Nephron (organoid): Measurements from ENCODE around the gene IPO9.

ENCODE experiments used
- H3K27ac Mint-ChIP-seq, 3 experiments: 2 replicates each; pipeline ENCODE4 v1.8.0; 2020; ENCODE audit warnings: mixed read lengths in 3 of 3, mild to moderate bottlenecking in 2 of 3, moderate library complexity in 1 of 3
- H3K27me3 Mint-ChIP-seq: 2 replicates; pipeline ENCODE4 v1.8.0; 2021; ENCODE audit warnings: low read depth, mild to moderate bottlenecking, moderate library complexity, mixed read lengths
- H3K36me3 Mint-ChIP-seq: 2 replicates; pipeline ENCODE4 v1.8.0; 2020; ENCODE audit warnings: low read depth, mixed read lengths
- H3K4me1 Mint-ChIP-seq: 2 replicates; pipeline ENCODE4 v1.8.0; 2020; ENCODE audit warnings: mixed read lengths
- H3K4me3 Mint-ChIP-seq, 3 experiments: 2 replicates each; pipeline ENCODE4 v1.8.0; 2020; ENCODE audit warnings: mild to moderate bottlenecking in 3 of 3, mixed read lengths in 3 of 3, moderate library complexity in 2 of 3
- H3K9me3 Mint-ChIP-seq: 2 replicates; pipeline ENCODE4 v1.8.0; 2020; ENCODE audit warnings: mixed read lengths
- TF ChIP-seq, protein P1 (sequence below), 3 experiments: fragments of 200-600 bp; sonication (generic); IDR thresholded peaks; one replicate each; pipeline ENCODE4 v1.5.0; 2021; ENCODE audit warnings: antibody characterized with exemption in 3 of 3; ENCODE audit not compliant: unreplicated experiment in 3 of 3

IPO9 gene

DNA sequence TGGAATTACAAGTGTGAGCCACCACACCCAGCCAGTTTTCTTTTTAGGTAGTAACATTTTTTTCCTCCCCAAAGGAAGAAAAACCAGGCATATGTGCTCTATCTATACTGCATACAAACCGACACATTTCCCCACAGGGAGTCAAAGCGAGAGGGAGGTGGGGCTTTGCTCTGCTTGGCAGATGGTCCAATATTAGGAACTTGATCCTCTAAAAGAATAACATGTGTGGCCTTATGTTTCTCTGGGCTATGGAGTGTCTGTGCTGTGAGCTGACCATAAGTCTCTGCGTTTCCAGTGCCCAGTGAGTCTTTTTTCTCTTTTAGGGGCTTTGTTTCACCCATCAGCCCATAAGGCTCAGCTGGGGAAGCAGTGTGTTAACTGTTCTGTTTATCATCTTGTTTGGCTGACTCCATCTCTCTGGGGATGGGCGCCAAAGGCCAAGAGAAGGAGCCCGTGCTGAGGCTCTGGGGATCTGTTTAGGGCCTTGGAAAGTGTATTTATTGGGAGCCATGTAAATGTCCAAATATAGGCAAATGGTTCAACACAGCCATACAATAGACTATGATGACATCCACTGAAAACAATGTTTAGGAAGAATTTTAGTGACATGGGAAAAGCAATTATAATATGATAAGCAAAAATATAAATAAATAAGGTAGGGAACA lies 97.2 kb downstream of the IPO9 start:
- TF ChIP-seq, protein P1, sequence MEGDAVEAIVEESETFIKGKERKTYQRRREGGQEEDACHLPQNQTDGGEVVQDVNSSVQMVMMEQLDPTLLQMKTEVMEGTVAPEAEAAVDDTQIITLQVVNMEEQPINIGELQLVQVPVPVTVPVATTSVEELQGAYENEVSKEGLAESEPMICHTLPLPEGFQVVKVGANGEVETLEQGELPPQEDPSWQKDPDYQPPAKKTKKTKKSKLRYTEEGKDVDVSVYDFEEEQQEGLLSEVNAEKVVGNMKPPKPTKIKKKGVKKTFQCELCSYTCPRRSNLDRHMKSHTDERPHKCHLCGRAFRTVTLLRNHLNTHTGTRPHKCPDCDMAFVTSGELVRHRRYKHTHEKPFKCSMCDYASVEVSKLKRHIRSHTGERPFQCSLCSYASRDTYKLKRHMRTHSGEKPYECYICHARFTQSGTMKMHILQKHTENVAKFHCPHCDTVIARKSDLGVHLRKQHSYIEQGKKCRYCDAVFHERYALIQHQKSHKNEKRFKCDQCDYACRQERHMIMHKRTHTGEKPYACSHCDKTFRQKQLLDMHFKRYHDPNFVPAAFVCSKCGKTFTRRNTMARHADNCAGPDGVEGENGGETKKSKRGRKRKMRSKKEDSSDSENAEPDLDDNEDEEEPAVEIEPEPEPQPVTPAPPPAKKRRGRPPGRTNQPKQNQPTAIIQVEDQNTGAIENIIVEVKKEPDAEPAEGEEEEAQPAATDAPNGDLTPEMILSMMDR (IDR thresholded peaks at IDR 0.05; ENCODE audit: unreplicated experiment in 3 of 3): no peak
- Mint-ChIP-seq H3K27ac (peak overlapping the region; percentile 57 to 84 (median 77)), H3K9me3 (no peaks in the 10 kb centered on the region), H3K4me3 (no peak overlapping the region), H3K4me1 (peaks cover 13% of the 10 kb centered on the region), H3K27me3 (peaks cover 8% of the 10 kb centered on the region), H3K36me3 (no peaks in the 10 kb centered on the region)

DNA sequence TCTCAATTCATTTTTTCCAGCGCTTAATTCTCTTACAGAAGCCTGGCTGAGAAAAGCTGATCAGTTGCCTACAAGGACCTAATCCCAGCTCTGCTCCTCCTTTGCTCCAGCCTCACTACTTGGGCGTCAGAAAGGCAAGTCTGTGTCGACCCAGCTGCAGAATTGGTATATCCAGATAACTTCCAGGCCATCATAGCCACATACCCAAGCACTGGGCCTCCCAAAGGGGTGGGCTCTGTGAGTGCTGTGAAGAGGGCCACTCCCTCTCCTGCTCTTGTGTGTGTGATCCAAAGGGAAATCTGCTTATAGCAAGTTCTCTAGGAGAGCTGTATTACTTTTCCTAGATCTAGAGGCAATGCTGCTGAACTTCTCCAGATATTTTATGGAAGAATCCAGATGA lies 99.3 kb downstream of the IPO9 start:
- no peak overlapping the region for H3K27ac Mint-ChIP-seq
- no peaks in the 10 kb centered on the region for H3K9me3 Mint-ChIP-seq
- TF ChIP-seq, protein P1 (IDR thresholded peaks at IDR 0.05; ENCODE audit: unreplicated experiment in 3 of 3): no peak
- H3K4me1 Mint-ChIP-seq: peaks cover 13% of the 10 kb centered on the region
- H3K4me3 Mint-ChIP-seq: no peak overlapping the region
- H3K27me3 Mint-ChIP-seq: peaks cover 8% of the 10 kb centered on the region
- H3K36me3 Mint-ChIP-seq: no peaks in the 10 kb centered on the region

DNA sequence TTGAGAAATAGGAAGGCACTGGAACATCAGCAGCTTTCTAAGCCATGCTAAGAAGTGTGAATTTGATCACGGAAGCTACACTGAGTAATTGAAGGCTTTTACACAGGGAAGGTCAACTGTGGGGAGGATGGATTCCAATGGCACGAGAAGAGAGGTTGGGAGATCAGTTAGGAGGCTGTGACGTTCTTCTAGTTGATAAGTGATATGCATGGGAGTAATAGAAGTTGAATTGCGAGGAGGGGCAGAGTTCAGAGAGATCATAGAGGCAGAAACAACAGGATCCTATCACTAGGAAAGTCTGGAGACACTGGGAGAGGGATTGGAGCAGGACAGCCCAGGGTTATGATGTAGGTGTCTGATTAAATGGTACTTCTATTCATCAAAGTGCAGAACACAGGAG lies 101.2 kb downstream of the IPO9 start:
- Mint-ChIP-seq H3K27ac (no peak overlapping the region), H3K9me3 (no peaks in the 10 kb centered on the region), H3K27me3 (peaks cover 4% of the 10 kb centered on the region), H3K4me3 (no peak overlapping the region), H3K36me3 (no peaks in the 10 kb centered on the region), H3K4me1 (peaks cover 22% of the 10 kb centered on the region)
- TF ChIP-seq, protein P1 (IDR thresholded peaks at IDR 0.05; ENCODE audit: unreplicated experiment in 3 of 3): no peak

DNA sequence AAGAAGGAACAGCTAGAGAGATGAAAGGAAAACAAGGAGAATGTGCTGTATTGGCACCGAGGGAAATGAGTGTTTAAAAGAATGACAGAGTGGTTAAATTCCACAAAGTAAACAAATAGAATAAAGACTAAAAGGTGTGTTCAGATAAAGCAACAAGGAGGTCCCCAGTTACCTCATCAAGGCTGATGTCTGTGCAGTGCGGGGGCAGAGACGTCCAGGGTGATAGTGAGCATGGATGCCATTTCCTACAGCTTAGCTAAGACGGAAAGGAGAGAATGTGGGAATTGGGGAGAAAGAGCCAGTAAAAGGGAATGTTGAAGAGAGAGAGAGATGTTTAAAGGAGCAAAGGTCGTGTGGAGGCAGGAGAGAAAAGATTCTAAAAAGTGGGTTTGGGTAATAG lies 101.8 kb downstream of the IPO9 start:
- no peak overlapping the region for H3K27ac Mint-ChIP-seq
- peaks cover 4% of the 10 kb centered on the region for H3K27me3 Mint-ChIP-seq
- no peaks in the 10 kb centered on the region for H3K9me3 Mint-ChIP-seq
- no peaks in the 10 kb centered on the region for H3K36me3 Mint-ChIP-seq
- TF ChIP-seq, protein P1 (IDR thresholded peaks at IDR 0.05; ENCODE audit: unreplicated experiment in 3 of 3): no peak
- peaks cover 18% of the 10 kb centered on the region for H3K4me1 Mint-ChIP-seq
- no peak overlapping the region for H3K4me3 Mint-ChIP-seq
